NT2/D1 (cell line): ENCODE results near the gene GZF1.

ENCODE experiments used
- SUZ12 ChIP-seq: IDR thresholded peaks from 2 replicates; pipeline ENCODE4 v1.6.1; 2011; ENCODE audit not compliant: insufficient read length, insufficient read depth; ENCODE audit errors: extremely low read depth
- YY1 ChIP-seq: IDR thresholded peaks from 2 replicates; pipeline ENCODE4 v1.6.1; 2011; ENCODE audit not compliant: insufficient read length, insufficient read depth
- ZNF274 ChIP-seq: IDR thresholded peaks from 2 replicates; pipeline ENCODE4 v1.6.1; 2011; ENCODE audit warnings: mild to moderate bottlenecking, low read depth, low read length

DNA sequence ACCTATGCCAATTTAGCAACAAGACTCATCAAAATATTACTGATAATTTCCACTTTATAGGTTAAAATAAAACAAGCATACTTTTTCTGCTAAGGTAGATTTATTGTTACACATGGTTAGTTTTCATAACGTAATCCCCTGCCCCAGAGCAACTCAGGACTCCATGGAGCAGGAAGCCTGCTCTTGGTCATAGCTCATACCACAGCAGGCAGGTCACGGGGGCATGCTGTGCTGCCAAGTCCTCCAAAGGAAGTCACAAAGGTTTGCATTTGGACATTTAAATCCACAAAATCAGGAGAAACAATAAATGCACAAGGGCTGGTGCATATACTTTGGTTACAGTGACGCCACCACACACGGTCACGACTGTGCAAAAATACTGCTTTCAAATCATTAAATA, 12.5 kb downstream of the GZF1 start:
- no peak for TF ChIP-seq ZNF274
- no peak for TF ChIP-seq YY1
- TF ChIP-seq SUZ12 = no peak
